SH-SY5Y (cell line): ENCODE measurements around the gene CDH22.

Experiments
- GATA2 ChIP-seq: IDR thresholded peaks from 2 replicates; pipeline ENCODE4 v1.6.1; 2011; ENCODE audit warnings: mild to moderate bottlenecking, low read depth, low read length
- GATA3 ChIP-seq: IDR thresholded peaks from 2 replicates; pipeline ENCODE4 v1.6.1; 2011; ENCODE audit warnings: low read depth, mild to moderate bottlenecking, low read length, moderate library complexity

DNA sequence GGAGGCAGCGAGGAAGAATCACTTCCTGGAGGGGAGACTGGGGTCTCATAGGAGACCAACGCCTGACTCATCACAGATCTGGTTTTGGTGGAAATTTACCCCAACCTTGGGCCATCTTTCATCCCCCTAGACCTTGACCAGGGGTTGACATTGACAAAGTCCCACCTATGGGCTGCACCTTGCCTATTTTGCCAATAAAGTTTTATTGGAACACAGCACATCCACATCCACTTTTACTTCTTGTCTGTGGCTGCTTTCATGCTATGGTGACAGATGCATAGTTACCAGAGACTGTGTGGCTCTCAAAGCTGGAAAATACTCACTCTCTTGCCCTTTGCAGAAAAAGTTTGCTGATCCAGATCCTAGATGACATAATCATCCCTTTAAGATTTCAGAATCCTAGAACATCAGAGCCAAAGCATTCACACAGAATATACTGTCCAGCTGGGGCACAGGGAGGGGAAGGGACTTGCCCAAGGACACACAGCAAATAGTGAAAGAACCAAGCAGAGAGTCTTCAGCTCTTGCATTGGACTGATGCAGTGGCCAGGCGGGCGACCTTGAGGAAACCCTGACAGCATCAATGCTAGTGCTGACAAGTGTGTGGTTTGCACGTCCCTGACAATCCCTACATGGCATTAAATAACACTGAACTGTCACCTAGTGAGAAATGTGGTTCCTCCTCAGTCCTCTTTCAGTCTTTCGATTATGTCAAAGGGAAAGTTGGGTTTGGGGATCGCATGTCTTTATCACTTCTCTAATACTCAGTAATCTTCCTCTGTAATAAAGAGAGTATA lies 149.0 kb downstream of the CDH22 start:
- TF ChIP-seq GATA2 (no peak; the same call in 1 of the 2 replicates), GATA3 (no peak)
